Ovary (tissue), 9 donors: Measurements from ENCODE around the gene NAP1L5. TPM values are rescaled to one million over a fixed set of nuclear protein-coding genes. Genes with fewer than 3 reads are reported as not detected.

Experiments
- DNase-seq, 5 donors: peaks; one replicate each; pipeline ENCODE4 v3.0.0-alpha.2; 2019 to 2020
- H3K27ac ChIP-seq, 2 donors: fragments of 200-600 bp; one replicate each; pipeline versions ENCODE4 v1.5.1 to v1.8.0; 2019 to 2022
- H3K27me3 ChIP-seq: fragments of 200-600 bp; one replicate; pipeline ENCODE4 v1.8.0; 2022
- H3K36me3 ChIP-seq: fragments of 200-600 bp; sonication (generic); one replicate; pipeline ENCODE4 v1.5.1; 2019
- H3K4me1 ChIP-seq: one replicate; pipeline ENCODE4 v1.8.1; 2013; ENCODE audit warnings: mild to moderate bottlenecking, moderate library complexity; ENCODE audit not compliant: insufficient read depth
- H3K4me3 ChIP-seq: fragments of 200-600 bp; sonication (generic); one replicate; pipeline ENCODE4 v1.5.1; 2017
- H3K9me3 ChIP-seq, 2 donors: fragments of 200-600 bp in 1 of 2; sonication (generic) in 1 of 2; one replicate each; pipeline versions ENCODE4 v1.5.1 to v1.8.1; 2013 to 2019; ENCODE audit warnings: mild to moderate bottlenecking in 1 of 2, moderate library complexity in 1 of 2
- CTCF ChIP-seq, 3 donors: fragments of 450-650 bp in 2 of 3; fragments of 200-600 bp in 1 of 3; IDR thresholded peaks; one replicate each; pipeline versions ENCODE4 v1.5.1 to v1.8.0; 2016 to 2022; ENCODE audit warnings: antibody characterized with exemption in 3 of 3, mild to moderate bottlenecking in 1 of 3
- EP300 ChIP-seq: sonication (generic); formaldehyde crosslinking; IDR thresholded peaks from one replicate; pipeline ENCODE4 v1.6.1; 2017; ENCODE audit warnings: antibody characterized with exemption
- POLR2A ChIP-seq: fragments of 450-650 bp; IDR thresholded peaks from one replicate; pipeline ENCODE4 v1.6.1; 2017; ENCODE audit warnings: antibody characterized with exemption, mild to moderate bottlenecking, moderate library complexity
- WGBS, 3 donors: extraction: QIAGEN DNeasy Blood & Tissue Kit in 1 of 3; methylation state at CpG; one replicate each; pipeline versions ENCODE4 v1.1.5 to v1.1.7; 2013 to 2017; 5-methylcytosine and 5-hydroxymethylcytosine counted together
- intact Hi-C, 4 donors: fragments of 100-400 bp; cut with DNase I; formaldehyde crosslinking; loops; one replicate each; pipeline versions ENCODE4 v1.11.0 to v1.15.1; 2022 to 2023
- polyA plus RNA-seq, 2 donors: library from polyadenylated mRNA; stranded (reverse); fragments of 200-250 nt in 1 of 2; fragments of 350-450 nt in 1 of 2; fragmentation: Illumina TruSeq in 1 of 2; extraction: RNeasy Lipid Tissue Mini Kit (QIAGEN cat#74804) in 1 of 2; gene quantifications; one replicate each; pipeline ENCODE4 v1.2.3, GENCODE V29; 2013 to 2014
- small RNA-seq: library from RNA; depleted of rRNA; stranded (forward); fragments of <200 nt; gene quantifications from one replicate; pipeline ENCODE3, GENCODE V24; 2016
- total RNA-seq, 7 donors: library from RNA; depleted of rRNA in 2 of 7; stranded (reverse); fragments of >200 nt in 2 of 7; fragmentation: NEBNext Ultra II Directional in 3 of 7; extraction: Animal tissue kit (Norgen Biotek cat#: 25700) in 3 of 7; gene quantifications; one replicate each; pipeline versions ENCODE4 v1.1.0 to v1.2.4, GENCODE V29; 2016 to 2023
- donor health status: DM: no; HTN: no; CAD: no; lungs with moderate emphysema.
- donor health status: DM: no; HTN: no; CAD: no.
- donor health status: Bipolar disorder and iron deficiency.
- donor health status: DM: yes; HTN: yes; CAD: no.
- donor health status: DM: no; HTN: no; CAD: no.
- donor health status: DM: yes; HTN: yes; CAD: no.

NAP1L5 gene
- total and polyA plus RNA-seq, 9 donors, result 7.6 to 18.3 (median 11.4) TPM

GRCh38 chr4:88653371-88653946 lies 44.2 kb downstream of the NAP1L5 start:
- Histone ChIP-seq H3K27me3 (no peaks in the 10 kb centered on the region), H3K9me3 (no peaks in the 10 kb centered on the region), H3K27ac (no peak overlapping the region), H3K4me1 (peaks cover 1% of the 10 kb centered on the region), H3K4me3 (no peak overlapping the region), H3K36me3 (no peaks in the 10 kb centered on the region)
- no peak for DNase-seq
- WGBS, 3 donors, result 78 to 85% (median 81%) methylated on average over 4 of the region's 4 CpGs
- intact Hi-C loops, result loop anchor here in 1 of 4 donors (10.0 kb wide), 1 partner anchor 119 kb away; no protein-coding TSS in a partner anchor
- no peak for TF ChIP-seq POLR2A
- TF ChIP-seq EP300, result no peak
- no peak for TF ChIP-seq CTCF (IDR thresholded peaks at IDR 0.05)

GRCh38 chr4:88649716-88650115 lies 47.9 kb downstream of the NAP1L5 start:
- Histone ChIP-seq H3K4me3 (no peak overlapping the region), H3K27ac (no peak overlapping the region), H3K4me1 (peaks cover 1% of the 10 kb centered on the region), H3K36me3 (no peaks in the 10 kb centered on the region), H3K9me3 (no peaks in the 10 kb centered on the region), H3K27me3 (no peaks in the 10 kb centered on the region)
- DNase-seq, result no peak
- TF ChIP-seq EP300 (no peak), CTCF (IDR thresholded peaks at IDR 0.05) (no peak), POLR2A (no peak)
- intact Hi-C loops, result loop anchor here in 1 of 4 donors (10.0 kb wide), 1 partner anchor 115 kb away; no protein-coding TSS in a partner anchor
- WGBS, 3 donors, result 83 to 86% (median 84%) methylated on average over 3 of the region's 3 CpGs

GRCh38 chr4:88646528-88647280 lies 50.9 kb downstream of the NAP1L5 start:
- DNase-seq, result no peak
- intact Hi-C loops, result no loop called here
- Histone ChIP-seq H3K36me3 (no peaks in the 10 kb centered on the region), H3K4me3 (no peak overlapping the region), H3K4me1 (peaks cover 1% of the 10 kb centered on the region), H3K27me3 (no peaks in the 10 kb centered on the region), H3K27ac (no peak overlapping the region), H3K9me3 (no peaks in the 10 kb centered on the region)
- WGBS, 3 donors, result 93 to 96% (median 93%) methylated on average over 7 of the region's 7 CpGs
- no peak for TF ChIP-seq CTCF (IDR thresholded peaks at IDR 0.05)
- no peak for TF ChIP-seq POLR2A
- no peak for TF ChIP-seq EP300

- no peaks in the 10 kb centered on the region for H3K36me3 ChIP-seq
- peaks cover 1% of the 10 kb centered on the region for H3K4me1 ChIP-seq
- TF ChIP-seq EP300 (no peak), POLR2A (no peak), CTCF (IDR thresholded peaks at IDR 0.05) (no peak)
- no peak overlapping the region for H3K27ac ChIP-seq
- no peak overlapping the region for H3K4me3 ChIP-seq
- no peak for DNase-seq
- no peaks in the 10 kb centered on the region for H3K9me3 ChIP-seq
- intact Hi-C loops, result no loop called here
- no peaks in the 10 kb centered on the region for H3K27me3 ChIP-seq
- WGBS, 3 donors, result 79 to 88% (median 86%) methylated on average over 1 of the region's 1 CpG
Measured at GRCh38 chr4:88645994-88646393, 51.6 kb downstream of the NAP1L5 start.

Small RNA genes within 50 kb of the gene (small RNA-seq; reads per million reads assigned to genes)
- gene RF02115 (not detected), gene RNU6-33P (not detected)

Other genes with a start within 250 kb of the NAP1L5 start
- 10 to 100 TPM; 10.5 to 20.9 (median 18.6) TPM for gene HERC5, start 240.7 kb downstream of the NAP1L5 start, total RNA-seq
- 10 to 100 TPM; 14.0 to 19.1 TPM for gene HERC5, start 240.7 kb downstream of the NAP1L5 start, polyA plus RNA-seq
- 100 to 1,000 TPM in 1 of 7 donors, 10 to 100 TPM in 6; 72.5 to 105 (median 91.2) TPM for gene PYURF, start 174.1 kb downstream of the NAP1L5 start, total RNA-seq
- 100 to 1,000 TPM in 1 of 2 donors, 10 to 100 TPM in 1; 69.8 to 106 TPM for gene PYURF, start 174.1 kb downstream of the NAP1L5 start, polyA plus RNA-seq
- gene HERC3, start 105.3 kb downstream of the NAP1L5 start, total RNA-seq, result 10 to 100 TPM; 22.2 to 30.9 (median 24.9) TPM
- gene HERC3, start 105.3 kb downstream of the NAP1L5 start, polyA plus RNA-seq, result 10 to 100 TPM; 10.3 to 23.8 TPM